Tibial nerve (tissue), 4 donors: ENCODE results near the gene MEGF6. TPM values are rescaled to one million over a fixed set of nuclear protein-coding genes. Genes with fewer than 3 reads are reported as not detected.

Experiments used
- DNase-seq, 2 donors: peaks; one replicate each; pipeline ENCODE4 v3.0.0-alpha.2; 2019; ENCODE audit warnings: low spot score in 2 of 2
- H3K27ac ChIP-seq, 4 donors: fragments of 200-600 bp; sonication (generic) in 3 of 4; one replicate each; pipeline ENCODE4 v1.5.1; 2017 to 2019; ENCODE audit warnings: mild to moderate bottlenecking in 1 of 4
- H3K27me3 ChIP-seq, 2 donors: fragments of 200-600 bp; sonication (generic) in 1 of 2; one replicate each; pipeline versions ENCODE4 v1.5.1 to v1.6.0; 2017 to 2019
- H3K36me3 ChIP-seq, 3 donors: fragments of 200-600 bp; sonication (generic); one replicate each; pipeline ENCODE4 v1.5.1; 2018 to 2019
- H3K4me1 ChIP-seq, 4 donors: fragments of 200-600 bp; sonication (generic) in 3 of 4; one replicate each; pipeline ENCODE4 v1.5.1; 2017 to 2019
- H3K4me3 ChIP-seq, 4 donors: fragments of 200-600 bp; sonication (generic) in 3 of 4; one replicate each; pipeline ENCODE4 v1.5.1; 2017 to 2019; ENCODE audit warnings: mild to moderate bottlenecking in 1 of 4, moderate library complexity in 1 of 4
- H3K9me3 ChIP-seq, 4 donors: fragments of 200-600 bp; sonication (generic) in 3 of 4; one replicate each; pipeline ENCODE4 v1.5.1; 2017 to 2019
- EP300 ChIP-seq, 2 donors: sonication (generic); formaldehyde crosslinking; IDR thresholded peaks; one replicate each; pipeline ENCODE4 v1.6.1; 2017; ENCODE audit warnings: antibody characterized with exemption in 2 of 2, mild to moderate bottlenecking in 1 of 2
- POLR2A ChIP-seq, 2 donors: fragments of 450-650 bp; IDR thresholded peaks; one replicate each; pipeline ENCODE4 v1.6.1; 2017; ENCODE audit warnings: antibody characterized with exemption in 2 of 2, mild to moderate bottlenecking in 2 of 2, moderate library complexity in 2 of 2
- WGBS, 2 donors: methylation state at CpG; one replicate each; pipeline ENCODE4 v1.1.5; 2018; 5-methylcytosine and 5-hydroxymethylcytosine counted together
- total RNA-seq, 4 donors: library from RNA; depleted of rRNA; stranded (reverse); fragments of >200 nt; gene quantifications; one replicate each; pipeline ENCODE4 v1.1.0, GENCODE V29; 2016
- TF ChIP-seq, protein P1 (sequence below), 5 experiments: fragments of 200-600 bp in 3 of 5; fragments of 450-650 bp in 2 of 5; sonication (generic) in 3 of 5; IDR thresholded peaks; one replicate each; pipeline ENCODE4 v1.5.1; 2016 to 2019; ENCODE audit warnings: antibody characterized with exemption in 5 of 5, mild to moderate bottlenecking in 3 of 5, moderate library complexity in 2 of 5

Gene MEGF6
- total RNA-seq, 4 donors from 2014 or later: 25.3 to 63.3 (median 42.8) TPM

- no peak overlapping the region for H3K4me3 ChIP-seq
- DNase-seq: no peak
- H3K9me3 ChIP-seq: no peaks in the 10 kb centered on the region
- H3K4me1 ChIP-seq: peaks cover 0 to 12% (median 0%) of the 10 kb centered on the region in 4 donors
- 86 to 93% methylated on average over 10 to 17 of the region's 25 CpGs for WGBS, 2 donors
- H3K27ac ChIP-seq: no peak overlapping the region
- TF ChIP-seq POLR2A (IDR thresholded peaks at IDR 0.05): no peak
- no peak for TF ChIP-seq EP300 (IDR thresholded peaks at IDR 0.05)
- TF ChIP-seq, protein P1, sequence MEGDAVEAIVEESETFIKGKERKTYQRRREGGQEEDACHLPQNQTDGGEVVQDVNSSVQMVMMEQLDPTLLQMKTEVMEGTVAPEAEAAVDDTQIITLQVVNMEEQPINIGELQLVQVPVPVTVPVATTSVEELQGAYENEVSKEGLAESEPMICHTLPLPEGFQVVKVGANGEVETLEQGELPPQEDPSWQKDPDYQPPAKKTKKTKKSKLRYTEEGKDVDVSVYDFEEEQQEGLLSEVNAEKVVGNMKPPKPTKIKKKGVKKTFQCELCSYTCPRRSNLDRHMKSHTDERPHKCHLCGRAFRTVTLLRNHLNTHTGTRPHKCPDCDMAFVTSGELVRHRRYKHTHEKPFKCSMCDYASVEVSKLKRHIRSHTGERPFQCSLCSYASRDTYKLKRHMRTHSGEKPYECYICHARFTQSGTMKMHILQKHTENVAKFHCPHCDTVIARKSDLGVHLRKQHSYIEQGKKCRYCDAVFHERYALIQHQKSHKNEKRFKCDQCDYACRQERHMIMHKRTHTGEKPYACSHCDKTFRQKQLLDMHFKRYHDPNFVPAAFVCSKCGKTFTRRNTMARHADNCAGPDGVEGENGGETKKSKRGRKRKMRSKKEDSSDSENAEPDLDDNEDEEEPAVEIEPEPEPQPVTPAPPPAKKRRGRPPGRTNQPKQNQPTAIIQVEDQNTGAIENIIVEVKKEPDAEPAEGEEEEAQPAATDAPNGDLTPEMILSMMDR (IDR thresholded peaks at IDR 0.05): no peak
- no peaks in the 10 kb centered on the region for H3K27me3 ChIP-seq
- H3K36me3 ChIP-seq: peaks cover 0 to 77% (median 5%) of the 10 kb centered on the region in 3 donors
These were observed 33.0 kb upstream of the MEGF6 start for GRCh38 chr1:3644273-3644672.

DNA sequence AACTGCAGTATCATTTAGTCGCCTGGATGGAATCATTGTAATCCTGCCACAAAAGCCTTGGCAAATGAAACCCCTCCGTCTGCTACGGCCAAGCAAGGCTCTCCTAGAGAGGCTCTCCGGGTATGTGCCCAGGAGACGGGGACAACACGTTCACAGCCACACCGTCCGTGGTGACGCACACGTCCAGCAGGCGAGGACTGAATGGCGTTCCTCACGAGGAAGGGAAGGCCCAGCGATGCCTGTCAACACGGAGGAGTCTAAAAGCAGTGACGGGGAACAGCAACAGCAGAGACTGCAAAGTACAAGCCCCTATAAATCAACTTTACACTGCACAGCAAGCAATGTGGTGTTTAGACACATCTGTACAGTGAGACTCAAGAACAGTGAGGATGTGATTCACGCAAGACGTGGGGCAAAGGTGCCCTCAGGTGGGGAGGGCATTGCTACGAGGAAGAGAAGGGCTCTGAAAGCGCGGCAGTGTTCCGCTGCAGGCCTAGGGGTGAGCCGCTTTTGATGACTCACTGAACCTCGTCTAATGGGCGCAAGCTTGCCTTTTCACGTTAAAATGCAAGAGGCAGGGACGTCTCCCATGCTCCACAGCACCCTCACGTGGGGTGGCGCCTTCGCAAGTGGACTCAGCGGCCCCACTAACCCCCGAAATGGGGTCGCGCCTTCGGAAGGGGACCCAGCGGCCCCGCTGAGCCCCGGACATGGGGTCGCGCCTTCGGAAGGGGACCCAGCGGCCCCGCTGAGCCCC, 31.8 kb upstream of the MEGF6 start:
- Histone ChIP-seq H3K4me1 (peaks cover 0 to under 1% (median 0%) of the 10 kb centered on the region in 4 donors), H3K4me3 (no peak overlapping the region), H3K9me3 (no peaks in the 10 kb centered on the region), H3K27ac (no peak overlapping the region), H3K27me3 (no peaks in the 10 kb centered on the region), H3K36me3 (peaks cover 0 to 89% (median 10%) of the 10 kb centered on the region in 3 donors)
- 87 to 89% methylated on average over 39 to 40 of the region's 43 CpGs for WGBS, 2 donors
- DNase-seq: no peak
- no peak for TF ChIP-seq EP300 (IDR thresholded peaks at IDR 0.05)
- TF ChIP-seq POLR2A (IDR thresholded peaks at IDR 0.05): no peak
- TF ChIP-seq, protein P1 (IDR thresholded peaks at IDR 0.05): no peak

DNA sequence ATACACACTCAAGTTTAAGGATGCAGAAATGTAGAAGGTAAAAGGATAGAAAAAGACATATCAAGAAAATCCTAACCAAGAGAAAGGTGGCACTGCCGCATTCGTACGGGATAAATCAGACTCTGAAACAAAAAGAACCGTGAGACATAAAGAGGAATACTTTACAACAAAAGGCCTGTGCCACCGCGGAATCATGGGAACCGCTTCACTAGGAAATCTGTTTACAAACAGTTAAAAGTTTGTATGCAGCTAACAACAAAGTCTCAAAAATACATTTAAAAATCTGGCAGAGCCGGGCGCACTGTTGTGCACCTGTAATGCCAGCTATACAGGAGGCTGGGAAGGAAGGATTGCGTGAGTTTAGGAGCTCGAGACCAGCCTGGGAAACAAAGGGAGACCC, 30.5 kb upstream of the MEGF6 start:
- Histone ChIP-seq H3K27ac (no peak overlapping the region), H3K9me3 (no peaks in the 10 kb centered on the region), H3K36me3 (peaks cover 0 to 94% (median 22%) of the 10 kb centered on the region in 3 donors), H3K4me1 (no peaks in the 10 kb centered on the region), H3K4me3 (no peak overlapping the region), H3K27me3 (no peaks in the 10 kb centered on the region)
- 94 to 95% methylated on average over 11 of the region's 11 CpGs for WGBS, 2 donors
- no peak for TF ChIP-seq EP300 (IDR thresholded peaks at IDR 0.05)
- no peak for TF ChIP-seq POLR2A (IDR thresholded peaks at IDR 0.05)
- TF ChIP-seq, protein P1 (IDR thresholded peaks at IDR 0.05): no peak
- DNase-seq: no peak

GRCh38 chr1:3641046-3641760, 29.9 kb upstream of the MEGF6 start:
- Histone ChIP-seq H3K36me3 (peaks cover 0 to 94% (median 22%) of the 10 kb centered on the region in 3 donors), H3K9me3 (no peaks in the 10 kb centered on the region), H3K4me1 (no peaks in the 10 kb centered on the region), H3K4me3 (no peak overlapping the region), H3K27me3 (no peaks in the 10 kb centered on the region), H3K27ac (no peak overlapping the region)
- WGBS, 2 donors: 92 to 93% methylated on average over 26 of the region's 26 CpGs
- TF ChIP-seq, protein P1 (IDR thresholded peaks at IDR 0.05): no peak
- no peak for TF ChIP-seq POLR2A (IDR thresholded peaks at IDR 0.05)
- no peak for TF ChIP-seq EP300 (IDR thresholded peaks at IDR 0.05)
- DNase-seq: no peak
